AG04450 (cell line): ENCODE results near the gene CSH2. TPM values are rescaled to one million over a fixed set of nuclear protein-coding genes. Genes with fewer than 3 reads are reported as not detected.

ENCODE experiments used
- CTCF ChIA-PET: fragments of 300-600, 350-600 bp; formaldehyde crosslinking; extraction: SDS; loops from one replicate; lab custom pipeline; 2022; ENCODE audit warnings: antibody characterized with exemption, inconsistent platforms; lab: Charles Lee
- POLR2A ChIA-PET: fragments of 350-600 bp; formaldehyde crosslinking; extraction: SDS; loops from one replicate; lab custom pipeline; 2021; ENCODE audit warnings: antibody characterized with exemption, inconsistent platforms; lab: Yijun Ruan, JAX
- DNase-seq: peaks from one replicate; pipeline ENCODE4 v3.0.0-alpha.2; 2011; ENCODE audit warnings: low read depth, low spot score
- H3K27ac ChIP-seq: one replicate; pipeline ENCODE4 v1.5.1; 2012; ENCODE audit warnings: low read depth, low read length, control low read depth
- H3K27me3 ChIP-seq: one replicate; pipeline ENCODE4 v1.6.0; 2012; ENCODE audit warnings: low read length; ENCODE audit not compliant: control insufficient read depth, insufficient read depth
- H3K4me3 ChIP-seq: 2 replicates; pipeline ENCODE4 v1.5.1; 2011; ENCODE audit warnings: mild to moderate bottlenecking, low read depth, low read length, control low read depth
- H3K9me3 ChIP-seq: 2 replicates; pipeline ENCODE4 v1.5.1; 2012; ENCODE audit warnings: low read length; ENCODE audit not compliant: control insufficient read depth, insufficient read depth
- CTCF ChIP-seq: IDR thresholded peaks from 2 replicates; pipeline ENCODE4 v1.5.1; 2011; ENCODE audit warnings: low read depth, low read length, control low read depth, inconsistent platforms
- polyA plus RNA-seq: library from polyadenylated mRNA; depleted of rRNA; stranded (reverse); fragments of >200 nt; gene quantifications from 2 replicates; pipeline ENCODE4 v1.2.3, GENCODE V29; 2011

CSH2 gene
- polyA plus RNA-seq, 1 experiment: not detected

DNA sequence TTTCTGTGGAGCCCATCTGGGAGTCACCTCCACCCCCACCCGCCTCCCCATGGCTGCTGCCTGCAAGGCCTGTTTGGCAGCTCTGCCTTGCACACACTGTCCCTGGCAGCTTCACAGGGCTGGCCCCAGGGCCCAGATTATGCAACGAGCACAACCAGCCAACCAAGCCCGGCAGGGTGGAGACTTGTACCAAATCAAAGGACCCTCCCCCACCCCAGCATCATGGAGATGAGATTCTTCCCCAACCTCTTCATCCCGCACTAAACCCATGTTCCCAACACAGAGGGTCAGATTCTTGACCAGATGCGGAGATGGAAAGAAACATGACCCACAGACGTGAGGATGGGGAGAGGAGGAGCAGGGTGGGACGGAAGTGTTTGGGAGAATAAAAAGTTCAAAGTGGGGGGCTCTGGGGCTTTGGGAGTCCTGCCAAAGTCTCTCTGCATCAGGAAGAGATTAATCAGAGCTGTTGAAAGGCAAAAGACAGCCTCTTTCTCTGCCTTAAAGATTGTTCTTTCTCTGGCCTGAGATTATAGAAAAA lies 34.8 kb downstream of the CSH2 start:
- ChIA-PET POLR2A (interaction anchor here (1.2 kb wide), 1 partner anchor 65 kb away, joined by 4 read pairs; the partner anchor contains the start of genes CCDC47 and DDX42), CTCF (no interaction called here)
- no peak for TF ChIP-seq CTCF
- Histone ChIP-seq H3K27me3 (no peaks in the 10 kb centered on the region), H3K9me3 (no peaks in the 10 kb centered on the region; the same call in 1 of the 2 replicates), H3K4me3 (no peak overlapping the region), H3K27ac (peak overlapping the region; percentile 61)
- DNase-seq: no peak

GRCh38 chr17:63837962-63838600 lies 35.4 kb downstream of the CSH2 start:
- POLR2A ChIA-PET: interaction anchor here (1.2 kb wide), 1 partner anchor 65 kb away, joined by 4 read pairs; the partner anchor contains the start of genes CCDC47 and DDX42
- no peaks in the 10 kb centered on the region for H3K27me3 ChIP-seq

GRCh38 chr17:63837480-63837879 lies 36.0 kb downstream of the CSH2 start:
- no peak for DNase-seq
- POLR2A ChIA-PET: interaction anchor here (1.2 kb wide), 1 partner anchor 64 kb away, joined by 4 read pairs; the partner anchor contains the start of genes CCDC47 and DDX42
- Histone ChIP-seq H3K27me3 (no peaks in the 10 kb centered on the region), H3K9me3 (no peaks in the 10 kb centered on the region; the same call in 1 of the 2 replicates), H3K4me3 (no peak overlapping the region), H3K27ac (no peak overlapping the region)
- CTCF ChIA-PET: no interaction called here
- TF ChIP-seq CTCF: no peak

More at GRCh38 chr17:63837962-63838600, 35.4 kb downstream of the CSH2 start:
- CTCF ChIA-PET: no interaction called here
- no peak for TF ChIP-seq CTCF
- H3K27ac ChIP-seq: peak overlapping the region; percentile 11
- H3K9me3 ChIP-seq: no peaks in the 10 kb centered on the region; the same call in 1 of the 2 replicates
- no peak overlapping the region for H3K4me3 ChIP-seq
- no peak for DNase-seq

DNA sequence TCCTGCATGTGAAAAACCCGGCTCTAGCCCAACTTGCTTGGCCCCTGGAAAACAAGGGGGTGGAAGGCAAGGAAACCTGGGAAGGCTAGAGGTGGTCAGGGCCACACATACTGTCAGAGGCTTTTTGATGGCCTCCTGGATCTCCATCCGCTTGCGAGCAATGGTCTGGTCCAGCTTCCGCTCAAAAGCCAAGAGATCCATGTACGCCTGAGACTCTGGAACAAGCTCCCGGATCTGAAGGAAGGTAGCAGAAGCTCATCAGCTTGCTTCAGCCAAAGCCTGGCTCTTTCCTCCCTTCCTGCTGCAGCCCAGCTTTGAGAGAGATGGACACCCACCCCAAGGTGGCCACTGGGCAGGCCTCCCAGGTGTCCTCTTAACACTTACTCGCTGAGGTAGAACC lies 36.7 kb downstream of the CSH2 start:
- POLR2A ChIA-PET: no interaction called here
- Histone ChIP-seq H3K9me3 (no peaks in the 10 kb centered on the region; the same call in 1 of the 2 replicates), H3K27me3 (no peaks in the 10 kb centered on the region), H3K27ac (no peak overlapping the region), H3K4me3 (no peak overlapping the region)
- no peak for TF ChIP-seq CTCF
- no peak for DNase-seq
- CTCF ChIA-PET: no interaction called here
